ENCODE data around the gene WHAMM.

- TF ChIP-seq YY1 (IDR thresholded peaks at IDR 0.05; ENCODE audit: insufficient read depth, insufficient read length) (no peak), ZNF274 (IDR thresholded peaks at IDR 0.05; ENCODE audit: low read depth, low read length) (no peak)
Observed at GRCh38 chr15:82778755-82779154, 30.7 kb upstream of the WHAMM start.

All from NT2/D1 (cell line).